HepG2 (cell line): Measurements from ENCODE around the gene CCDC28A. TPM values are rescaled to one million over a fixed set of nuclear protein-coding genes. Genes with fewer than 3 reads are reported as not detected.

Experiments used
- CENPX ChIP-seq: sonication (generic); formaldehyde crosslinking; IDR thresholded peaks from 2 replicates; pipeline ENCODE4 v1.9.0; 2021; ENCODE audit warnings: mild to moderate bottlenecking, missing genetic modification reagents, moderate library complexity
- GTF2F1 ChIP-seq: fragments of 150-350 bp; IDR thresholded peaks from 2 replicates; pipeline ENCODE4 v1.6.1; 2014; ENCODE audit warnings: low read length
- MAFG ChIP-seq: sonication (generic); formaldehyde crosslinking; IDR thresholded peaks from 2 replicates; pipeline ENCODE4 v1.5.1; 2020; ENCODE audit warnings: mild to moderate bottlenecking, missing genetic modification reagents
- NONO ChIP-seq, 2 experiments: fragments of 450-650 bp in 1 of 2; sonication (generic) in 1 of 2; formaldehyde crosslinking in 1 of 2; IDR thresholded peaks in 1 of 2; conservative IDR thresholded peaks in 1 of 2; 2 replicates each; pipeline versions ENCODE4 v1.6.1 to v1.8.0; 2017 to 2022; ENCODE audit warnings: mild to moderate bottlenecking in 1 of 2, missing genetic modification reagents in 1 of 2, moderate library complexity in 1 of 2
- NRL ChIP-seq: sonication (generic); formaldehyde crosslinking; IDR thresholded peaks from 2 replicates; pipeline ENCODE4 v1.5.0; 2020; ENCODE audit warnings: missing genetic modification reagents, mild to moderate bottlenecking, moderate library complexity, borderline replicate concordance
- RAD21 ChIP-seq: fragments of 450-650 bp; formaldehyde crosslinking; IDR thresholded peaks from 2 replicates; pipeline ENCODE4 v1.5.0; 2020; ENCODE audit warnings: mild to moderate bottlenecking
- SMC3 ChIP-seq: IDR thresholded peaks from 2 replicates; pipeline ENCODE4 v1.6.1; 2011; ENCODE audit warnings: low read length, improper control_type of control experiment
- ZNF263 ChIP-seq: sonication (generic); formaldehyde crosslinking; IDR thresholded peaks from 2 replicates; pipeline ENCODE4 v1.4.0; 2020; ENCODE audit warnings: missing genetic modification reagents
- ZNF75D ChIP-seq: sonication (generic); formaldehyde crosslinking; IDR thresholded peaks from 2 replicates; pipeline ENCODE4 v1.8.1; 2023; ENCODE audit warnings: missing genetic modification reagents, mild to moderate bottlenecking, borderline replicate concordance
- polyA plus RNA-seq, 8 experiments: library from polyadenylated mRNA; depleted of rRNA in 3 of 8; stranded (reverse) in 7 of 8; unstranded in 1 of 8; fragments of >200 nt; fragmentation: Illumina TruSeq in 4 of 8; extraction: Trizol in 4 of 8; gene quantifications; 2 replicates each; pipeline versions ENCODE4 v1.2.1 to v1.2.3, GENCODE V29; 2011 to 2016; ENCODE audit warnings: low read depth in 4 of 8, missing spikeins in 1 of 8, mixed read lengths in 1 of 8; ENCODE audit not compliant: insufficient read depth in 1 of 8
- total RNA-seq, 5 experiments: library from RNA; depleted of rRNA; stranded (reverse); fragments of >200 nt; fragmentation: Illumina TruSeq; extraction: Trizol; gene quantifications; 2 replicates each; pipeline ENCODE4 v1.2.3, GENCODE V29; 2016; ENCODE audit warnings: low read depth in 1 of 5
- TF ChIP-seq, protein P1 (sequence below): sonication (generic); formaldehyde crosslinking; conservative IDR thresholded peaks from 2 replicates; pipeline ENCODE4 v1.5.0; 2020; ENCODE audit warnings: missing genetic modification reagents
- TF ChIP-seq, protein P2 (sequence below): sonication (generic); formaldehyde crosslinking; IDR thresholded peaks from 2 replicates; pipeline ENCODE4 v1.8.0; 2023; ENCODE audit warnings: mild to moderate bottlenecking, missing genetic modification reagents
- TF ChIP-seq, protein P3 (sequence below): sonication (generic); formaldehyde crosslinking; IDR thresholded peaks from 2 replicates; pipeline ENCODE4 v1.5.0; 2020; ENCODE audit warnings: mild to moderate bottlenecking, missing genetic modification reagents, moderate library complexity
- TF ChIP-seq, protein P4 (sequence below): sonication (generic); formaldehyde crosslinking; IDR thresholded peaks from 2 replicates; pipeline ENCODE4 v1.5.0; 2020; ENCODE audit warnings: missing genetic modification reagents

CCDC28A gene
- total and polyA plus RNA-seq, 2 of the 13 experiments (the other 11 are each of a cell fraction or from before 2014, with no cell fraction given), result 15.8 TPM

DNA sequence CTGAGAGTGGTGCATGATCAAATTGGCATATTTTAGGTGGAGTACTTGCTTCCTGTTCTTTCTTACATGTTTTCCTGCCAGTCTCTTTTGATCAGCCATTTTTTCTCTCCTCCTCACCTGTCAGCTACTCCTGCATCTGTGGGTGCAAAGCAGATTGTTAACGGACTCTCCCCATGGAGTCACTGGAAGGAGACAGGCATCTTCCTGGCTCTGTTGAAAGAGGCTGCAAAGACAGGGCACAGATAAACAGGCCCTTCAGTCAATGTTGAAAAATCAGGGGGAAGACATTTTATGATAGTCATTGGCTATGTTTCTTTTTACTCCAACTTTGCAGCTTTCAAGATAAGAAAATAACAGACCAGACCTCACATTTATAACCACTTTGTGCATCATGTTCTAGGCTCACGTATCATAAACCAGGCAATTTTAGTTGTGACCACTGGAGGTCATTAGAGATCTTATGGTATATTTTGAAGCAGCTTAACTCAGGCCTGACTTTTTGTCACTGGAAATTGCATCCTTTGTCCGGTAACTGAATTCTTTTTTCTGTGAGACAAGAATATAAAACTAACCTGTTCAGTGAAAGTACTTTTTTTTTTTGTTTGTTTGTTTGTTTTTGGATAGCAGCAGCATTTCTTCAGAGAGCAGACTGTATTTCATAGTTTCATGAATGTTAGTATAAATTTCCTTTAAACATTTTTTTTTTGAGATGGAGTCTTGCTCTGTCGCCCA is 42.4 kb downstream of the CCDC28A start (continued):
- TF ChIP-seq, protein P1, sequence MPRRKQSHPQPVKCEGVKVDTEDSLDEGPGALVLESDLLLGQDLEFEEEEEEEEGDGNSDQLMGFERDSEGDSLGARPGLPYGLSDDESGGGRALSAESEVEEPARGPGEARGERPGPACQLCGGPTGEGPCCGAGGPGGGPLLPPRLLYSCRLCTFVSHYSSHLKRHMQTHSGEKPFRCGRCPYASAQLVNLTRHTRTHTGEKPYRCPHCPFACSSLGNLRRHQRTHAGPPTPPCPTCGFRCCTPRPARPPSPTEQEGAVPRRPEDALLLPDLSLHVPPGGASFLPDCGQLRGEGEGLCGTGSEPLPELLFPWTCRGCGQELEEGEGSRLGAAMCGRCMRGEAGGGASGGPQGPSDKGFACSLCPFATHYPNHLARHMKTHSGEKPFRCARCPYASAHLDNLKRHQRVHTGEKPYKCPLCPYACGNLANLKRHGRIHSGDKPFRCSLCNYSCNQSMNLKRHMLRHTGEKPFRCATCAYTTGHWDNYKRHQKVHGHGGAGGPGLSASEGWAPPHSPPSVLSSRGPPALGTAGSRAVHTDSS (CRISPR knock-in tag), result no peak
- TF ChIP-seq ZNF75D, result no peak
- TF ChIP-seq, protein P2, sequence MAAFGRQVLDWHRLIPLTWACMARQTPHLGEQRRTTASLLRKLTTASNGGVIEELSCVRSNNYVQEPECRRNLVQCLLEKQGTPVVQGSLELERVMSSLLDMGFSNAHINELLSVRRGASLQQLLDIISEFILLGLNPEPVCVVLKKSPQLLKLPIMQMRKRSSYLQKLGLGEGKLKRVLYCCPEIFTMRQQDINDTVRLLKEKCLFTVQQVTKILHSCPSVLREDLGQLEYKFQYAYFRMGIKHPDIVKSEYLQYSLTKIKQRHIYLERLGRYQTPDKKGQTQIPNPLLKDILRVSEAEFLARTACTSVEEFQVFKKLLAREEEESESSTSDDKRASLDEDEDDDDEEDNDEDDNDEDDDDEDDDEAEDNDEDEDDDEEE (CRISPR knock-in tag), result no peak
- no peak for TF ChIP-seq NRL
- TF ChIP-seq RAD21, result peak; percentile 61; the same call in 1 of the 2 replicates
- TF ChIP-seq SMC3, result peak; percentile 65; the same call in 1 of the 2 replicates
- TF ChIP-seq, protein P3, sequence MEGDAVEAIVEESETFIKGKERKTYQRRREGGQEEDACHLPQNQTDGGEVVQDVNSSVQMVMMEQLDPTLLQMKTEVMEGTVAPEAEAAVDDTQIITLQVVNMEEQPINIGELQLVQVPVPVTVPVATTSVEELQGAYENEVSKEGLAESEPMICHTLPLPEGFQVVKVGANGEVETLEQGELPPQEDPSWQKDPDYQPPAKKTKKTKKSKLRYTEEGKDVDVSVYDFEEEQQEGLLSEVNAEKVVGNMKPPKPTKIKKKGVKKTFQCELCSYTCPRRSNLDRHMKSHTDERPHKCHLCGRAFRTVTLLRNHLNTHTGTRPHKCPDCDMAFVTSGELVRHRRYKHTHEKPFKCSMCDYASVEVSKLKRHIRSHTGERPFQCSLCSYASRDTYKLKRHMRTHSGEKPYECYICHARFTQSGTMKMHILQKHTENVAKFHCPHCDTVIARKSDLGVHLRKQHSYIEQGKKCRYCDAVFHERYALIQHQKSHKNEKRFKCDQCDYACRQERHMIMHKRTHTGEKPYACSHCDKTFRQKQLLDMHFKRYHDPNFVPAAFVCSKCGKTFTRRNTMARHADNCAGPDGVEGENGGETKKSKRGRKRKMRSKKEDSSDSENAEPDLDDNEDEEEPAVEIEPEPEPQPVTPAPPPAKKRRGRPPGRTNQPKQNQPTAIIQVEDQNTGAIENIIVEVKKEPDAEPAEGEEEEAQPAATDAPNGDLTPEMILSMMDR (CRISPR knock-in tag), result peak; percentile 82
- no peak for TF ChIP-seq CENPX (CRISPR knock-in tag)
- TF ChIP-seq NONO (IDR thresholded peaks at IDR 0.05), result no peak
- TF ChIP-seq NONO (CRISPR knock-in tag; conservative IDR thresholded peaks at IDR 0.05), result no peak
- TF ChIP-seq ZNF263 (CRISPR knock-in tag), result no peak
- no peak for TF ChIP-seq MAFG (CRISPR knock-in tag)
- TF ChIP-seq, protein P4, sequence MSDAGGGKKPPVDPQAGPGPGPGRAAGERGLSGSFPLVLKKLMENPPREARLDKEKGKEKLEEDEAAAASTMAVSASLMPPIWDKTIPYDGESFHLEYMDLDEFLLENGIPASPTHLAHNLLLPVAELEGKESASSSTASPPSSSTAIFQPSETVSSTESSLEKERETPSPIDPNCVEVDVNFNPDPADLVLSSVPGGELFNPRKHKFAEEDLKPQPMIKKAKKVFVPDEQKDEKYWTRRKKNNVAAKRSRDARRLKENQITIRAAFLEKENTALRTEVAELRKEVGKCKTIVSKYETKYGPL, result no peak
- TF ChIP-seq GTF2F1, result no peak
